Mucosa of stomach (tissue), 1 donor: Measurements from ENCODE around the gene CFAP161.

Experiments used
- H3K27me3 ChIP-seq: one replicate; pipeline ENCODE4 v1.7.0; 2013; ENCODE audit warnings: mild to moderate bottlenecking, low read length; ENCODE audit not compliant: control insufficient read depth, insufficient read depth
- H3K36me3 ChIP-seq: one replicate; pipeline ENCODE4 v1.7.0; 2013; ENCODE audit warnings: low read length; ENCODE audit not compliant: control insufficient read depth, insufficient read depth
- H3K4me1 ChIP-seq: one replicate; pipeline ENCODE4 v1.7.0; 2013; ENCODE audit warnings: mild to moderate bottlenecking, low read length; ENCODE audit not compliant: control insufficient read depth, insufficient read depth
- H3K4me3 ChIP-seq: one replicate; pipeline ENCODE4 v1.7.0; 2013; ENCODE audit warnings: low read length
- H3K9ac ChIP-seq: one replicate; pipeline ENCODE4 v1.7.0; 2013; ENCODE audit warnings: mild to moderate bottlenecking, low read length, moderate library complexity
- H3K9me3 ChIP-seq: one replicate; pipeline ENCODE4 v1.7.0; 2013; ENCODE audit warnings: mild to moderate bottlenecking, low read length, moderate library complexity; ENCODE audit not compliant: control insufficient read depth
- donor health status: Pancreatic carcinoma.

CFAP161 gene

DNA sequence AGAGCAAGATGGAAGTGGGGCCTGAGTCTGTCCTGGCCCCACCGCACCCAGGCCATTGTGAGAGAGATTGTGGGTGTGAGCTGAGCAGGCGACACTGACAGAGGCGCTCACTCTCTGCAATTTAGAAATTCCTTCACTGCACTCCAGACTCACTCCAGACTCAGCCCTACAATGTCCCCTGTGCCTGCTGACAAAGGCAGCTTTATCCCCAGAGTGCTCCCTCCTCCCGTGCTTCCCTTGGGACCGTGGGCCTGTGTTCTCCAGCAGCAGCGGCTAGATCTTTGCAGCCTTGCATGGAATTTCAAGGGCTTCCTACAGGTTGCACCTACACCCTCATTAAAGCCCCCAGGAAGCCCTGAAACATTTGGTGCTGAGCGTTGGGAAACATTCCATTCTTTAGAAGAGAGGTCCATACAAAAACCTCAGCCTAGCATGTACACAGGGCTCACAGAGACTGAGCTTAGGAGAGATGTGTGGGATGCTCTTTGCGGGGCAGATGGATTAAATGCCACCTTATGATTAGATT lies 61.3 kb downstream of the CFAP161 start:
- Histone ChIP-seq H3K4me1 (no peaks in the 10 kb centered on the region), H3K4me3 (no peak overlapping the region), H3K36me3 (no peaks in the 10 kb centered on the region), H3K27me3 (no peaks in the 10 kb centered on the region), H3K9me3 (no peaks in the 10 kb centered on the region), H3K9ac (no peak overlapping the region)

DNA sequence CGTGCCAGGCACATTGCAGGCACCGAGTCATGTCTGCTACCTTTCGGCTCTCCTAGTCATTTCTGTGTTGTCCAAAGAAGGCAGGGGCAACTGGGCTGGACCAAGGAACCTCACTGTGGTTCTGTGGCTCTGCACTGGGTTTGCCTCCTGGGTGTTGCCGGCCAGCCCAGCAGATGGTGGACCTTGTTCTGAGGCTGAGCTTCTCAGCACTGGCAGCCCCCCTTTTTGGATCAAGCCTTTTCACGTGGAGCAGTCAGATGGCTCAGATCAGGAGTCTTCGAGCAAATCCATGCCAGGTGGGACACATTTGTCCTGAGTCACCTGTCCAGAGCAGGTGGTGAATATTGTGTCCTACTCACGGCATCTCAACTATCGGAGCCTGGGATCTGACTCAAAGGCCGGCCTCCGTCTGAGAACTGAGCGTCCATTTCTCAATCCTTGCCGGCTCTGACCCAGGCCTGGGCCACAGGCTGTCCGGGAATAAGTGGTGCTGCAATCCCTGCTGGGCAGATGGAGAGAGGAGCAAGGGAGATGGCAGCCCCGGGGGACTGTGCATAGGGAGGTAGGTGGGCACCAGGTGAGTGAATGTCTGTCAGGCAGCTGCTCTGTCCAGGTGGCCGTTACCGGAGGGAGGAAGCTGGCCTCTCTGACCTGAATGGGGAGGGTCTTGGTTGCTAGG lies 62.6 kb downstream of the CFAP161 start, which contains the start of gene IL16:
Gene IL16 (plus strand): TSS at position 304 of the 679 bp plus-strand sequence. CDS start 28,521 bp downstream, outside the sequence.
- H3K36me3 ChIP-seq: no peaks in the 10 kb centered on the region
- H3K4me3 ChIP-seq: no peak within 1 kb of the TSS
- no peaks in the 10 kb centered on the region for H3K4me1 ChIP-seq
- no peaks in the 10 kb centered on the region for H3K27me3 ChIP-seq
- H3K9ac ChIP-seq: no peak within 1 kb of the TSS
- no peaks in the 10 kb centered on the region for H3K9me3 ChIP-seq

DNA sequence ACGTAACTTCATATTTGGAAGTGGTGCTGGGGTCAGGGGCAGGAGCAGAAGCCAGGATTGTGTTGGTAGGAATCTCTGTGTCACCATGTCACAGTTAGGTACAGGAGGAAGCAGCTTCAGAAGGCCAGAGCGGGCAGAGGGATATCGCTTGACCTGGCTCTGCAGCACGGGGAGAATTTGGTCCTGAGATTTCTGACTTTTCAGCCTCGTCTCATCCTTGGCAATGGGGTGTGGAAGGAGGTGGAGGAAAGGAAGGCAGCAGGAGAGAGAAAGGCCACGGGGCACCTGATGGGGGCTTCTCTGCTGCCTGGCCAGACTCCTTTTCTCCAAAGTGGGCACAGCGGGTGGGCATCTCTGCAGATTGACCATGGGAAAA lies 63.2 kb downstream of the CFAP161 start:
- Histone ChIP-seq H3K36me3 (no peaks in the 10 kb centered on the region), H3K9ac (no peak overlapping the region), H3K27me3 (no peaks in the 10 kb centered on the region), H3K9me3 (no peaks in the 10 kb centered on the region), H3K4me1 (no peaks in the 10 kb centered on the region), H3K4me3 (no peak overlapping the region)

DNA sequence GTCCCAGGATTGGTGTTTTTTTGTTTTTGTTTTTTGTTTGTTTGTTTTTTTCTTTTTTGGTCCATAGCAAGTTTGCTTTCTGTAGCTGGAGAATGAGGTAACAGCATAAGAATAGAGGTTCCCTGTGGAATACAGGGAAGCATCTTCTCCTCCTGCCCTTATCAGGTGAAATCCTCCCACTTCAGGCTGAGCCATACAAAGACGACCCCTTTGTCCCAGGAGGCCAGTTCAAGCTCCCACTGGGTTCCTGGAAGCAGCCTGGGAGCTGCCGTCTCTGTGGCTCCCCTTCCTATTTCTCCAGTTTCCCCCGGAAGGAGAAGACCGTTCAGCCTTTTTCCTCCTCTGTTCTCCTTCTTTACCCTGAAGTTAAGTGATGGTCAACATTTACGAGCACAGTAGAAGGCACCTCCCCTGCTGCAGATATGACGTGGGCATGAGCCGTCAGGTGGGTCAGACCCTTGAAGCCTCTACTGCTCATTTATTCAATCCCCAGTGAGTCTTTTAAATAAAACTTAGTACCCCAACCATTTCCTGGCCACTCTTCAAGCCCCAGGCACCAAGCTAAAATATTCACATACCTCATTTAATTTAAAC lies 63.7 kb downstream of the CFAP161 start:
- no peak overlapping the region for H3K9ac ChIP-seq
- H3K36me3 ChIP-seq: no peaks in the 10 kb centered on the region
- H3K27me3 ChIP-seq: no peaks in the 10 kb centered on the region
- H3K9me3 ChIP-seq: no peaks in the 10 kb centered on the region
- no peak overlapping the region for H3K4me3 ChIP-seq
- H3K4me1 ChIP-seq: no peaks in the 10 kb centered on the region
